ENCODE measurements around the gene ALG3.

The ALG3 gene

GRCh38 chr3:184241447-184242296, 7.1 kb downstream of the ALG3 start:
- DNase-seq (ENCODE audit: low read depth, low spot score): no peak
- Histone ChIP-seq H3K4me1 (ENCODE audit: control insufficient read depth, insufficient read depth, low read length) (0 out of 2 replicates have a peak, but pooled peaks cover 4% of the 10 kb centered on the region), H3K9me3 (ENCODE audit: control insufficient read depth, insufficient read depth, low read length) (no peaks in the 10 kb centered on the region), H3K27me3 (ENCODE audit: control insufficient read depth, insufficient read depth, low read length) (no peaks in the 10 kb centered on the region), H3K4me3 (ENCODE audit: low read length) (peak overlapping the region; percentile 20; the same call in 1 of the 2 replicates), H3K27ac (ENCODE audit: low read length) (no peak overlapping the region), H3K36me3 (ENCODE audit: control insufficient read depth, insufficient read depth, low read length) (peaks cover 21% of the 10 kb centered on the region; the same call in 1 of the 2 replicates)
- no CpG with 5 or more reads among the region's 46 CpGs for WGBS (ENCODE audit: insufficient coverage, insufficient read length)

- no peaks in the 10 kb centered on the region for H3K9me3 ChIP-seq (ENCODE audit: control insufficient read depth, insufficient read depth, low read length)
Observed at GRCh38 chr3:184241141-184241446, 7.7 kb downstream of the ALG3 start.

GRCh38 chr3:184240384-184241140, 8.2 kb downstream of the ALG3 start:
- Histone ChIP-seq H3K36me3 (ENCODE audit: control insufficient read depth, insufficient read depth, low read length) (peaks cover 21% of the 10 kb centered on the region; the same call in 1 of the 2 replicates), H3K4me3 (ENCODE audit: low read length) (no peak overlapping the region), H3K27ac (ENCODE audit: low read length) (no peak overlapping the region), H3K9me3 (ENCODE audit: control insufficient read depth, insufficient read depth, low read length) (no peaks in the 10 kb centered on the region), H3K4me1 (ENCODE audit: control insufficient read depth, insufficient read depth, low read length) (0 out of 2 replicates have a peak, but pooled peaks cover 4% of the 10 kb centered on the region), H3K27me3 (ENCODE audit: control insufficient read depth, insufficient read depth, low read length) (no peaks in the 10 kb centered on the region)
- no peak for DNase-seq (ENCODE audit: low read depth, low spot score)
- WGBS (ENCODE audit: insufficient coverage, insufficient read length): no CpG with 5 or more reads among the region's 4 CpGs

More at GRCh38 chr3:184241141-184241446, 7.7 kb downstream of the ALG3 start:
- DNase-seq (ENCODE audit: low read depth, low spot score): no peak
- Histone ChIP-seq H3K4me1 (ENCODE audit: control insufficient read depth, insufficient read depth, low read length) (0 out of 2 replicates have a peak, but pooled peaks cover 4% of the 10 kb centered on the region), H3K4me3 (ENCODE audit: low read length) (no peak overlapping the region), H3K36me3 (ENCODE audit: control insufficient read depth, insufficient read depth, low read length) (peaks cover 21% of the 10 kb centered on the region; the same call in 1 of the 2 replicates), H3K27me3 (ENCODE audit: control insufficient read depth, insufficient read depth, low read length) (no peaks in the 10 kb centered on the region), H3K27ac (ENCODE audit: low read length) (no peak overlapping the region)
- WGBS (ENCODE audit: insufficient coverage, insufficient read length): no CpG with 5 or more reads among the region's 17 CpGs

- Histone ChIP-seq H3K27ac (ENCODE audit: low read length) (no peak overlapping the region), H3K4me3 (ENCODE audit: low read length) (no peak overlapping the region), H3K9me3 (ENCODE audit: control insufficient read depth, insufficient read depth, low read length) (no peaks in the 10 kb centered on the region), H3K4me1 (ENCODE audit: control insufficient read depth, insufficient read depth, low read length) (0 out of 2 replicates have a peak, but pooled peaks cover 4% of the 10 kb centered on the region), H3K36me3 (ENCODE audit: control insufficient read depth, insufficient read depth, low read length) (peaks cover 14% of the 10 kb centered on the region; the same call in 1 of the 2 replicates), H3K27me3 (ENCODE audit: control insufficient read depth, insufficient read depth, low read length) (no peaks in the 10 kb centered on the region)
- DNase-seq (ENCODE audit: low read depth, low spot score): no peak
- no CpG with 5 or more reads among the region's 7 CpGs for WGBS (ENCODE audit: insufficient coverage, insufficient read length)
Observed at GRCh38 chr3:184239708-184240107, 9.1 kb downstream of the ALG3 start.

- peaks cover 11% of the 10 kb centered on the region; the same call in 1 of the 2 replicates for H3K36me3 ChIP-seq (ENCODE audit: control insufficient read depth, insufficient read depth, low read length)
- H3K27ac ChIP-seq (ENCODE audit: low read length): no peak overlapping the region
- H3K4me1 ChIP-seq (ENCODE audit: control insufficient read depth, insufficient read depth, low read length): 0 out of 2 replicates have a peak, but pooled peaks cover 4% of the 10 kb centered on the region
- H3K9me3 ChIP-seq (ENCODE audit: control insufficient read depth, insufficient read depth, low read length): no peaks in the 10 kb centered on the region
- DNase-seq (ENCODE audit: low read depth, low spot score): no peak
- H3K27me3 ChIP-seq (ENCODE audit: control insufficient read depth, insufficient read depth, low read length): no peaks in the 10 kb centered on the region
- H3K4me3 ChIP-seq (ENCODE audit: low read length): no peak overlapping the region
- no CpG with 5 or more reads among the region's 8 CpGs for WGBS (ENCODE audit: insufficient coverage, insufficient read length)
Observed at GRCh38 chr3:184239221-184239620, 9.5 kb downstream of the ALG3 start.

GRCh38 chr3:184238246-184238818, 10.4 kb downstream of the ALG3 start:
- H3K27me3 ChIP-seq (ENCODE audit: control insufficient read depth, insufficient read depth, low read length): no peaks in the 10 kb centered on the region
- no peak overlapping the region for H3K4me3 ChIP-seq (ENCODE audit: low read length)
- no CpG with 5 or more reads among the region's 13 CpGs for WGBS (ENCODE audit: insufficient coverage, insufficient read length)
- no peaks in the 10 kb centered on the region for H3K9me3 ChIP-seq (ENCODE audit: control insufficient read depth, insufficient read depth, low read length)
- no peak for DNase-seq (ENCODE audit: low read depth, low spot score)
- H3K36me3 ChIP-seq (ENCODE audit: control insufficient read depth, insufficient read depth, low read length): peaks cover 7% of the 10 kb centered on the region; the same call in 1 of the 2 replicates
- H3K27ac ChIP-seq (ENCODE audit: low read length): no peak overlapping the region
- H3K4me1 ChIP-seq (ENCODE audit: control insufficient read depth, insufficient read depth, low read length): 0 out of 2 replicates have a peak, but pooled peaks cover 4% of the 10 kb centered on the region

GRCh38 chr3:184237807-184238206, 11.0 kb downstream of the ALG3 start:
- Histone ChIP-seq H3K9me3 (ENCODE audit: control insufficient read depth, insufficient read depth, low read length) (no peaks in the 10 kb centered on the region), H3K36me3 (ENCODE audit: control insufficient read depth, insufficient read depth, low read length) (peaks cover 5% of the 10 kb centered on the region; the same call in 1 of the 2 replicates), H3K27me3 (ENCODE audit: control insufficient read depth, insufficient read depth, low read length) (0 out of 2 replicates have a peak, but pooled peaks cover 1% of the 10 kb centered on the region), H3K27ac (ENCODE audit: low read length) (no peak overlapping the region), H3K4me1 (ENCODE audit: control insufficient read depth, insufficient read depth, low read length) (0 out of 2 replicates have a peak, but pooled peaks cover 4% of the 10 kb centered on the region), H3K4me3 (ENCODE audit: low read length) (no peak overlapping the region)
- no CpG with 5 or more reads among the region's 1 CpG for WGBS (ENCODE audit: insufficient coverage, insufficient read length)
- no peak for DNase-seq (ENCODE audit: low read depth, low spot score)

- DNase-seq (ENCODE audit: low read depth, low spot score): no peak
- WGBS (ENCODE audit: insufficient coverage, insufficient read length): no CpG with 5 or more reads among the region's 7 CpGs
- Histone ChIP-seq H3K4me3 (ENCODE audit: low read length) (no peak overlapping the region), H3K27me3 (ENCODE audit: control insufficient read depth, insufficient read depth, low read length) (peaks cover 6% of the 10 kb centered on the region; the same call in 1 of the 2 replicates), H3K9me3 (ENCODE audit: control insufficient read depth, insufficient read depth, low read length) (no peaks in the 10 kb centered on the region), H3K36me3 (ENCODE audit: control insufficient read depth, insufficient read depth, low read length) (no peaks in the 10 kb centered on the region), H3K27ac (ENCODE audit: low read length) (no peak overlapping the region), H3K4me1 (ENCODE audit: control insufficient read depth, insufficient read depth, low read length) (0 out of 2 replicates have a peak, but pooled peaks cover 4% of the 10 kb centered on the region)
Observed at GRCh38 chr3:184237211-184237610, 11.6 kb downstream of the ALG3 start.

GRCh38 chr3:184236636-184237035, 12.1 kb downstream of the ALG3 start:
- Histone ChIP-seq H3K9me3 (ENCODE audit: control insufficient read depth, insufficient read depth, low read length) (no peaks in the 10 kb centered on the region), H3K36me3 (ENCODE audit: control insufficient read depth, insufficient read depth, low read length) (no peaks in the 10 kb centered on the region), H3K4me3 (ENCODE audit: low read length) (no peak overlapping the region), H3K27ac (ENCODE audit: low read length) (no peak overlapping the region), H3K27me3 (ENCODE audit: control insufficient read depth, insufficient read depth, low read length) (peaks cover 12% of the 10 kb centered on the region; the same call in 1 of the 2 replicates), H3K4me1 (ENCODE audit: control insufficient read depth, insufficient read depth, low read length) (0 out of 2 replicates have a peak, but pooled peaks cover 4% of the 10 kb centered on the region)
- WGBS (ENCODE audit: insufficient coverage, insufficient read length): no CpG with 5 or more reads among the region's 3 CpGs
- no peak for DNase-seq (ENCODE audit: low read depth, low spot score)

GRCh38 chr3:184236033-184236410, 12.7 kb downstream of the ALG3 start:
- DNase-seq (ENCODE audit: low read depth, low spot score): no peak
- peaks cover 18% of the 10 kb centered on the region for H3K27me3 ChIP-seq (ENCODE audit: control insufficient read depth, insufficient read depth, low read length)
- no peaks in the 10 kb centered on the region for H3K9me3 ChIP-seq (ENCODE audit: control insufficient read depth, insufficient read depth, low read length)
- H3K4me1 ChIP-seq (ENCODE audit: control insufficient read depth, insufficient read depth, low read length): 0 out of 2 replicates have a peak, but pooled peaks cover 2% of the 10 kb centered on the region
- no CpG with 5 or more reads among the region's 14 CpGs for WGBS (ENCODE audit: insufficient coverage, insufficient read length)
- no peak overlapping the region for H3K4me3 ChIP-seq (ENCODE audit: low read length)
- no peak overlapping the region for H3K27ac ChIP-seq (ENCODE audit: low read length)
- no peaks in the 10 kb centered on the region for H3K36me3 ChIP-seq (ENCODE audit: control insufficient read depth, insufficient read depth, low read length)
